SK-N-SH (cell line): ENCODE measurements around the gene MTMR1. TPM values are rescaled to one million over a fixed set of nuclear protein-coding genes. Genes with fewer than 3 reads are reported as not detected.

Experiments used
- CTCF ChIA-PET: fragments of 300-600, 350-600 bp; formaldehyde crosslinking; extraction: SDS; loops from one replicate; lab custom pipeline; 2021; lab: Yijun Ruan, JAX
- POLR2A ChIA-PET: fragments of 350-600 bp; sonication (Branson Sonifier 250); formaldehyde crosslinking; extraction: SDS; loops from one replicate; lab custom pipeline; 2020; ENCODE audit warnings: antibody characterized with exemption, inconsistent platforms; lab: Yijun Ruan, JAX
- DNase-seq: peaks from one replicate; pipeline ENCODE4 v3.0.0; 2012
- H2AFZ ChIP-seq: fragments of 200-600 bp; sonication (generic); 2 replicates; pipeline ENCODE4 v1.8.1; 2016; ENCODE audit warnings: antibody characterized with exemption, mild to moderate bottlenecking, low read depth
- H3F3A ChIP-seq: fragments of 200-600 bp; sonication (generic); replicated peaks from 2 replicates; pipeline ENCODE3; 2016; ENCODE audit warnings: antibody characterized with exemption, mild to moderate bottlenecking; ENCODE audit not compliant: insufficient read depth
- H3K27ac ChIP-seq, 2 experiments: fragments of 200-500 bp in 1 of 2; fragments of 200-600 bp in 1 of 2; sonication (Bioruptor generic) in 1 of 2; sonication (generic), shearing (Covaris generic) in 1 of 2; 2 replicates each; pipeline versions ENCODE4 v1.5.1 to v1.6.1; 2014 to 2016; ENCODE audit warnings: low read depth in 2 of 2, inconsistent platforms in 1 of 2, low read length in 1 of 2, mild to moderate bottlenecking in 1 of 2, mixed read lengths in 1 of 2
- H3K27me3 ChIP-seq: fragments of 200-600 bp; sonication (generic), shearing (Covaris generic); 2 replicates; pipeline ENCODE4 v1.6.1; 2016; ENCODE audit warnings: mixed run types; ENCODE audit not compliant: insufficient read depth
- H3K36me3 ChIP-seq, 2 experiments: fragments of 200-500 bp in 1 of 2; fragments of 200-600 bp in 1 of 2; sonication (Bioruptor generic) in 1 of 2; sonication (generic) in 1 of 2; replicated peaks in 1 of 2; 2 replicates each; pipeline versions ENCODE3 to v1.5.1; 2014 to 2016; ENCODE audit warnings: low read length in 1 of 2, mild to moderate bottlenecking in 1 of 2; ENCODE audit not compliant: insufficient read depth in 2 of 2, control insufficient read depth in 1 of 2
- H3K4me1 ChIP-seq, 2 experiments: fragments of 200-500 bp in 1 of 2; fragments of 200-600 bp in 1 of 2; sonication (Bioruptor generic) in 1 of 2; sonication (generic), shearing (Covaris generic) in 1 of 2; 2 replicates each; pipeline versions ENCODE4 v1.5.1 to v1.6.1; 2014 to 2016; ENCODE audit warnings: low read depth in 1 of 2, low read length in 1 of 2, mixed run types in 1 of 2; ENCODE audit not compliant: insufficient read depth in 2 of 2, control insufficient read depth in 1 of 2
- H3K4me2 ChIP-seq: fragments of 200-600 bp; sonication (generic), shearing (Covaris generic); 2 replicates; pipeline ENCODE4 v1.6.1; 2017; ENCODE audit warnings: mixed run types
- H3K4me3 ChIP-seq, 2 experiments: fragments of 200-500 bp in 1 of 2; fragments of 200-600 bp in 1 of 2; sonication (Bioruptor generic) in 1 of 2; sonication (generic), shearing (Covaris generic) in 1 of 2; 2 replicates each; pipeline versions ENCODE4 v1.5.1 to v1.8.1; 2014 to 2016; ENCODE audit warnings: low read depth in 2 of 2, inconsistent platforms in 1 of 2, low read length in 1 of 2, mild to moderate bottlenecking in 1 of 2, mixed read lengths in 1 of 2, moderate library complexity in 1 of 2
- H3K79me2 ChIP-seq: fragments of 200-600 bp; sonication (generic); 2 replicates; pipeline ENCODE4 v1.8.1; 2017; ENCODE audit warnings: mild to moderate bottlenecking; ENCODE audit not compliant: insufficient read depth
- H3K9ac ChIP-seq: fragments of 200-600 bp; sonication (generic); 2 replicates; pipeline ENCODE4 v1.6.1; 2017; ENCODE audit warnings: mixed run types
- H3K9me2 ChIP-seq: fragments of 200-600 bp; sonication (generic); 2 replicates; pipeline ENCODE4 v1.6.1; 2017; ENCODE audit warnings: mixed run types
- H3K9me3 ChIP-seq: fragments of 200-600 bp; sonication (generic); 2 replicates; pipeline ENCODE4 v1.6.1; 2017; ENCODE audit warnings: mixed run types, mild to moderate bottlenecking, moderate library complexity
- H4K20me1 ChIP-seq: fragments of 200-600 bp; sonication (generic); 2 replicates; pipeline ENCODE4 v1.6.1; 2017; ENCODE audit warnings: mild to moderate bottlenecking, mixed run types; ENCODE audit not compliant: insufficient read depth
- CHD2 ChIP-seq: fragments of 150-350 bp; IDR thresholded peaks from 2 replicates; pipeline ENCODE4 v1.6.1; 2018; ENCODE audit warnings: low read length; ENCODE audit not compliant: partially characterized antibody
- FOXJ3 ChIP-seq: sonication (generic); formaldehyde crosslinking; IDR thresholded peaks from 2 replicates; pipeline ENCODE4 v1.5.1; 2020; ENCODE audit warnings: mild to moderate bottlenecking, missing genetic modification reagents
- GATA2 ChIP-seq: sonication (generic); formaldehyde crosslinking; IDR thresholded peaks from 2 replicates; pipeline ENCODE4 v1.5.0; 2020; ENCODE audit warnings: mild to moderate bottlenecking, missing genetic modification reagents
- MAX ChIP-seq: IDR thresholded peaks from 2 replicates; pipeline ENCODE4 v1.4.0; 2012; ENCODE audit warnings: low read depth
- MEF2A ChIP-seq: IDR thresholded peaks from 2 replicates; pipeline ENCODE4 v1.4.0; 2012; ENCODE audit warnings: low read depth, borderline replicate concordance
- PBX3 ChIP-seq: IDR thresholded peaks from 2 replicates; pipeline ENCODE4; 2012
- RCOR1 ChIP-seq: fragments of 150-350 bp; IDR thresholded peaks from 2 replicates; pipeline ENCODE4 v1.6.1; 2017; ENCODE audit warnings: antibody characterized with exemption, low read length
- REST ChIP-seq: IDR thresholded peaks from 2 replicates; pipeline ENCODE4 v1.6.1; 2012; ENCODE audit warnings: mild to moderate bottlenecking, low read depth, low read length, moderate library complexity
- RXRA ChIP-seq: IDR thresholded peaks from 2 replicates; pipeline ENCODE4 v1.4.0; 2012; ENCODE audit warnings: low read depth, mild to moderate bottlenecking, borderline replicate concordance
- SIN3A ChIP-seq: IDR thresholded peaks from 2 replicates; pipeline ENCODE4 v1.6.1; 2012; ENCODE audit warnings: low read depth, mild to moderate bottlenecking, low read length, moderate library complexity, borderline replicate concordance
- TAF1 ChIP-seq: IDR thresholded peaks from 2 replicates; pipeline ENCODE4 v1.6.1; 2012; ENCODE audit warnings: low read depth, mild to moderate bottlenecking, low read length, moderate library complexity, borderline replicate concordance
- TCF12 ChIP-seq: IDR thresholded peaks from 2 replicates; pipeline ENCODE4 v1.4.0; 2012
- TEAD4 ChIP-seq: IDR thresholded peaks from 2 replicates; pipeline ENCODE4 v1.4.0; 2012; ENCODE audit warnings: mild to moderate bottlenecking, borderline replicate concordance; ENCODE audit not compliant: insufficient read depth
- USF2 ChIP-seq: fragments of 150-350 bp; IDR thresholded peaks from 2 replicates; pipeline ENCODE4 v1.6.1; 2017; ENCODE audit warnings: antibody characterized with exemption, low read length, low read depth, borderline replicate concordance
- YY1 ChIP-seq: IDR thresholded peaks from 2 replicates; pipeline ENCODE4 v1.4.0; 2012; ENCODE audit warnings: low read depth, mild to moderate bottlenecking
- ZBTB33 ChIP-seq: IDR thresholded peaks from 2 replicates; pipeline ENCODE4 v1.4.0; 2012; ENCODE audit warnings: low read depth, borderline replicate concordance
- WGBS: methylation state at CpG from one replicate; pipeline ENCODE4 v1.1.6; 2017; ENCODE audit warnings: low lambda C conversion rate; 5-methylcytosine and 5-hydroxymethylcytosine counted together
- polyA plus RNA-seq, 3 experiments: library from polyadenylated mRNA; depleted of rRNA; stranded (reverse); fragments of >200 nt; gene quantifications; 2 replicates each; pipeline ENCODE4 v1.2.3, GENCODE V29; 2012

MTMR1 gene
- polyA plus RNA-seq, 1 of the 3 experiments (the other 2 are of a cell fraction): 17.0 TPM

GRCh38 chrX:150759568-150760416 lies 66.6 kb downstream of the MTMR1 start:
- ChIA-PET CTCF (no interaction called here), POLR2A (no interaction called here)
- Histone ChIP-seq H3K4me1 (no peaks in the 10 kb centered on the region), H3K79me2 (no peaks in the 10 kb centered on the region), H3F3A (no peaks in the 10 kb centered on the region), H3K9me2 (no peaks in the 10 kb centered on the region)
- DNase-seq: no peak
- no peak for TF ChIP-seq YY1
- no peak for TF ChIP-seq GATA2 (CRISPR knock-in tag)
- TF ChIP-seq MAX: no peak
- no peak for TF ChIP-seq CHD2
- TF ChIP-seq ZBTB33: no peak
- TF ChIP-seq REST: no peak
- TF ChIP-seq MEF2A: no peak
- no peak for TF ChIP-seq RXRA
- TF ChIP-seq RCOR1: no peak
- TF ChIP-seq SIN3A: no peak
- TF ChIP-seq PBX3: no peak
- no peak for TF ChIP-seq TCF12
- no peak for TF ChIP-seq TAF1
- no peak for TF ChIP-seq USF2
- TF ChIP-seq TEAD4: no peak
- TF ChIP-seq FOXJ3: no peak
- TF ChIP-seq, all 33 proteins: peak for 0
- H3K27me3 ChIP-seq: no peaks in the 10 kb centered on the region; the same call in 1 of the 2 replicates
- no peak overlapping the region for H3K27ac ChIP-seq
- H3K36me3 ChIP-seq: no peaks in the 10 kb centered on the region
- H3K9ac ChIP-seq: no peak overlapping the region
- WGBS: 54% methylated on average over 22 of the region's 22 CpGs
- no peaks in the 10 kb centered on the region for H3K9me3 ChIP-seq
- no peak overlapping the region for H3K4me2 ChIP-seq
- no peak overlapping the region for H3K4me3 ChIP-seq
- no peak overlapping the region for H2AFZ ChIP-seq
- no peaks in the 10 kb centered on the region for H4K20me1 ChIP-seq
